Hypothalamus (tissue), 51 donors: ENCODE data around the gene SERPINA5.

Experiments
- DNase-seq, 51 donors: peaks; one replicate each; lab custom pipeline; 2025; lab: John Stamatoyannopoulos, UW

SERPINA5 gene

GRCh38 chr14:94548999-94549985 lies 31.9 kb upstream of the SERPINA5 start:
- peak in 41 of 51 donors; percentile 7 to 77 (median 36) for DNase-seq

- DNase-seq: no peak
Observed at GRCh38 chr14:94550041-94550440, 31.2 kb upstream of the SERPINA5 start.

- DNase-seq: no peak
Observed at GRCh38 chr14:94555991-94556390, 25.2 kb upstream of the SERPINA5 start.

- DNase-seq: no peak
Observed at GRCh38 chr14:94557327-94557726, 23.9 kb upstream of the SERPINA5 start.

- DNase-seq: no peak
Observed at GRCh38 chr14:94558842-94559241, 22.4 kb upstream of the SERPINA5 start.

- peak in 1 of 51 donors; percentile 12 for DNase-seq
Observed at GRCh38 chr14:94559638-94560290, 21.5 kb upstream of the SERPINA5 start.

- DNase-seq: no peak
Observed at GRCh38 chr14:94560291-94560665, 20.9 kb upstream of the SERPINA5 start.

- DNase-seq: no peak
Observed at GRCh38 chr14:94560751-94561655, 20.2 kb upstream of the SERPINA5 start, which contains the start of gene SERPINA4. Gene SERPINA4, plus strand, starts transcription at chr14:94561442. Its CDS starts 2,041 bp downstream, at chr14:94563483.

GRCh38 chr14:94561656-94562010 lies 19.6 kb upstream of the SERPINA5 start:
- no peak for DNase-seq

- DNase-seq: no peak
Observed at GRCh38 chr14:94562022-94562421, 19.2 kb upstream of the SERPINA5 start.

GRCh38 chr14:94562941-94563883 lies 18.0 kb upstream of the SERPINA5 start:
- DNase-seq: no peak

- no peak for DNase-seq
Observed at GRCh38 chr14:94564381-94564780, 16.8 kb upstream of the SERPINA5 start.

- no peak for DNase-seq
Observed at GRCh38 chr14:94568186-94568585, 13.0 kb upstream of the SERPINA5 start.

GRCh38 chr14:94569381-94570001 lies 11.7 kb upstream of the SERPINA5 start:
- DNase-seq: no peak

- no peak for DNase-seq
Observed at GRCh38 chr14:94570002-94570400, 11.2 kb upstream of the SERPINA5 start.

GRCh38 chr14:94570440-94570839 lies 10.8 kb upstream of the SERPINA5 start:
- DNase-seq: no peak

- peak in 6 of 51 donors; percentile 15 to 52 (median 22) for DNase-seq
Observed at GRCh38 chr14:94571395-94571794, 9.8 kb upstream of the SERPINA5 start.

- peak in 8 of 51 donors; percentile 7 to 62 (median 48) for DNase-seq
Observed at GRCh38 chr14:94571950-94572349, 9.3 kb upstream of the SERPINA5 start.
